HL-60 (cell line): Measurements from ENCODE around the gene TMEM145.

ENCODE experiments used
- DNase-seq, 2 experiments: peaks; one replicate each; pipeline ENCODE4 v3.0.0-alpha.2; 2010 to 2020; ENCODE audit warnings: low read depth in 1 of 2, low spot score in 1 of 2
- H3K27ac ChIP-seq: fragments of 250-450 bp; sonication (Bioruptor Pico); replicated peaks from 2 replicates; pipeline ENCODE4 v1.5.1; 2020; ENCODE audit warnings: mild to moderate bottlenecking, moderate library complexity
- H3K27me3 ChIP-seq: fragments of 250-450 bp; sonication (Bioruptor Pico); 2 replicates; pipeline ENCODE4 v1.5.1; 2021; ENCODE audit warnings: mild to moderate bottlenecking, moderate library complexity; ENCODE audit not compliant: insufficient read depth, poor library complexity, severe bottlenecking
- H3K4me3 ChIP-seq: replicated peaks from 2 replicates; pipeline ENCODE4 v1.5.1; 2011; ENCODE audit warnings: mild to moderate bottlenecking, control low read depth, low read length; ENCODE audit not compliant: insufficient read depth
- CTCF ChIP-seq: IDR thresholded peaks from one replicate; pipeline ENCODE4 v1.5.1; 2011; ENCODE audit warnings: low read length, control low read depth, inconsistent platforms; ENCODE audit not compliant: insufficient read depth
- GABPA ChIP-seq: IDR thresholded peaks from 2 replicates; pipeline ENCODE4 v1.6.1; 2012; ENCODE audit warnings: low read depth
- POLR2AphosphoS5 ChIP-seq: IDR thresholded peaks from 2 replicates; pipeline ENCODE4 v1.6.1; 2012; ENCODE audit warnings: low read depth
- REST ChIP-seq: IDR thresholded peaks from 2 replicates; pipeline ENCODE4 v1.6.1; 2012; ENCODE audit warnings: low read depth; ENCODE audit not compliant: insufficient replicate concordance
- SPI1 ChIP-seq: IDR thresholded peaks from 2 replicates; pipeline ENCODE4 v1.6.1; 2012; ENCODE audit warnings: low read depth, mild to moderate bottlenecking, borderline replicate concordance

The TMEM145 gene

GRCh38 chr19:42324655-42325307, 11.7 kb downstream of the TMEM145 start:
- no peak for DNase-seq
- TF ChIP-seq CTCF: no peak
- no peak for TF ChIP-seq SPI1
- no peak for TF ChIP-seq POLR2AphosphoS5
- TF ChIP-seq REST: no peak
- TF ChIP-seq GABPA: no peak
- peak overlapping the region; percentile 44 for H3K4me3 ChIP-seq
- H3K27ac ChIP-seq: no peak overlapping the region
- H3K27me3 ChIP-seq: peaks cover 7% of the 10 kb centered on the region

GRCh38 chr19:42325308-42325895, 12.3 kb downstream of the TMEM145 start, which contains the start of gene MEGF8:
MEGF8 (plus strand) TSS chr19:42325635; CDS start chr19:42326244, 609 bp downstream.
- no peak for TF ChIP-seq GABPA
- no peak for TF ChIP-seq REST
- TF ChIP-seq POLR2AphosphoS5: peak; percentile 51; the same call in 1 of the 2 replicates
- TF ChIP-seq CTCF: peak; percentile 93
- TF ChIP-seq SPI1: no peak
- peak; percentile 98 to 99 for DNase-seq
- Histone ChIP-seq H3K27ac (peak within 1 kb of the TSS; percentile 78), H3K4me3 (peak within 1 kb of the TSS; percentile 52), H3K27me3 (peaks cover 7% of the 10 kb centered on the region)

GRCh38 chr19:42325896-42326771, 13.0 kb downstream of the TMEM145 start:
- TF ChIP-seq REST (peak; percentile 17), POLR2AphosphoS5 (no peak; the same call in 1 of the 2 replicates)
- peaks cover 7% of the 10 kb centered on the region for H3K27me3 ChIP-seq
- H3K4me3 ChIP-seq: peak overlapping the region; percentile 52
- peak overlapping the region; percentile 78 for H3K27ac ChIP-seq
- peak in 1 of 2 experiments; percentile 26 for DNase-seq
